Left lobe of liver (tissue), 2 donors: ENCODE data around the gene COL4A2. TPM values are rescaled to one million over a fixed set of nuclear protein-coding genes. Genes with fewer than 3 reads are reported as not detected.

Experiments
- ATAC-seq: fragments of 200-7000 bp; cut with Tn5 transposase; one replicate; pipeline ENCODE4 v1.9.1; 2020; ENCODE audit warnings: mild to moderate bottlenecking, moderate library complexity
- DNase-seq: peaks from one replicate; pipeline ENCODE4 v3.0.0-alpha.2; 2020; ENCODE audit warnings: low spot score
- total RNA-seq: library from RNA; stranded (reverse); gene quantifications from one replicate; pipeline ENCODE4 v1.2.1, GENCODE V29; 2021
- donor health status: DM: no; HTN: no; CAD: no; lungs with moderate emphysema.
- donor health status: DM: no; HTN: yes; CAD: no.

The COL4A2 gene
- total RNA-seq, 1 donor from 2014 or later: 12.4 TPM

- no peak for DNase-seq
- no peak for ATAC-seq
These were observed 194.1 kb downstream of the COL4A2 start for GRCh38 chr13:110501188-110501587.

GRCh38 chr13:110503037-110503901 lies 196.2 kb downstream of the COL4A2 start:
- ATAC-seq (no peak), DNase-seq (no peak)

GRCh38 chr13:110503979-110504499 lies 197.0 kb downstream of the COL4A2 start:
- ATAC-seq (no peak), DNase-seq (no peak)

- no peak for DNase-seq
- no peak for ATAC-seq
These were observed 198.5 kb downstream of the COL4A2 start for GRCh38 chr13:110505594-110505993.

- DNase-seq: no peak
- ATAC-seq: no peak
These were observed 199.3 kb downstream of the COL4A2 start for GRCh38 chr13:110506396-110506795.

GRCh38 chr13:110506859-110507566 lies 199.9 kb downstream of the COL4A2 start:
- ATAC-seq (peak; percentile 78), DNase-seq (peak; percentile 93)

GRCh38 chr13:110507678-110508381 lies 200.7 kb downstream of the COL4A2 start:
- ATAC-seq: peak; percentile 87
- DNase-seq: peak; percentile 91

GRCh38 chr13:110509478-110509926 lies 202.4 kb downstream of the COL4A2 start:
- DNase-seq (no peak), ATAC-seq (no peak)

GRCh38 chr13:110509971-110510786 lies 203.1 kb downstream of the COL4A2 start:
- ATAC-seq: no peak
- no peak for DNase-seq

- DNase-seq (no peak), ATAC-seq (no peak)
These were observed 204.6 kb downstream of the COL4A2 start for GRCh38 chr13:110511509-110512181.

- DNase-seq (no peak), ATAC-seq (no peak)
These were observed 205.2 kb downstream of the COL4A2 start for GRCh38 chr13:110512198-110512740.

GRCh38 chr13:110516500-110516899 lies 209.4 kb downstream of the COL4A2 start:
- ATAC-seq (no peak), DNase-seq (no peak)

GRCh38 chr13:110517505-110518225 lies 210.6 kb downstream of the COL4A2 start:
- DNase-seq (no peak), ATAC-seq (no peak)

GRCh38 chr13:110518226-110518525 lies 211.1 kb downstream of the COL4A2 start:
- no peak for DNase-seq
- no peak for ATAC-seq

GRCh38 chr13:110518571-110518970 lies 211.5 kb downstream of the COL4A2 start:
- no peak for ATAC-seq
- no peak for DNase-seq

- DNase-seq: no peak
- no peak for ATAC-seq
These were observed 212.0 kb downstream of the COL4A2 start for GRCh38 chr13:110519046-110519445.

- no peak for DNase-seq
- ATAC-seq: no peak
These were observed 212.4 kb downstream of the COL4A2 start for GRCh38 chr13:110519506-110519905.

- peak; percentile 92 for DNase-seq
- peak; percentile 67 for ATAC-seq
These were observed 213.6 kb downstream of the COL4A2 start for GRCh38 chr13:110520431-110521295.
